Upper lobe of left lung (tissue), 4 donors: ENCODE results near the gene ACAA2.

ENCODE experiments used
- CTCF ChIP-seq, 6 experiments: fragments of 450-650 bp in 4 of 6; fragments of 200-600 bp in 2 of 6; sonication (generic) in 2 of 6; IDR thresholded peaks; one replicate each; pipeline ENCODE4 v1.5.1; 2016 to 2019; ENCODE audit warnings: antibody characterized with exemption in 6 of 6
- POLR2A ChIP-seq, 4 donors: fragments of 450-650 bp; IDR thresholded peaks; one replicate each; pipeline ENCODE4 v1.5.1; 2016 to 2017; ENCODE audit warnings: antibody characterized with exemption in 4 of 4, mild to moderate bottlenecking in 2 of 4

GRCh38 chr18:49846718-49847470, 33.6 kb upstream of the ACAA2 start:
- no peak for TF ChIP-seq CTCF (IDR thresholded peaks at IDR 0.05)
- TF ChIP-seq POLR2A (IDR thresholded peaks at IDR 0.05) = no peak
